SK-N-SH treated with all-trans-retinoic acid at 6 μM for 48 hours (cell line): Measurements from ENCODE around the gene DCDC1.

Experiments used
- ARNTL ChIP-seq: fragments of 450-650 bp; formaldehyde crosslinking; IDR thresholded peaks from 2 replicates; pipeline ENCODE4 v1.5.0; 2020; ENCODE audit warnings: low read depth, mild to moderate bottlenecking, moderate library complexity, borderline replicate concordance
- TCF4 ChIP-seq: fragments of 250-450 bp; sonication (Bioruptor Pico); IDR thresholded peaks from 2 replicates; pipeline ENCODE4 v1.8.0; 2021; ENCODE audit warnings: mild to moderate bottlenecking, moderate library complexity, borderline replicate concordance
- ZC3H10 ChIP-seq: fragments of 250-450 bp; sonication (Bioruptor Pico); IDR thresholded peaks from 2 replicates; pipeline ENCODE4 v1.5.1; 2021; ENCODE audit warnings: mild to moderate bottlenecking, moderate library complexity
- ZFP3 ChIP-seq: fragments of 250-450 bp; sonication (Bioruptor Pico); IDR thresholded peaks from 2 replicates; pipeline ENCODE4 v1.5.0; 2020; ENCODE audit warnings: mild to moderate bottlenecking, moderate library complexity
- ZNF565 ChIP-seq: fragments of 450-650 bp; formaldehyde crosslinking; conservative IDR thresholded peaks from 2 replicates; pipeline ENCODE4 v1.5.0; 2020; ENCODE audit warnings: low read depth, mild to moderate bottlenecking, moderate library complexity
- TF ChIP-seq, protein P1 (sequence below): fragments of 250-450 bp; sonication (Bioruptor Pico); IDR thresholded peaks from 2 replicates; pipeline ENCODE4 v1.8.0; 2020; ENCODE audit warnings: mild to moderate bottlenecking, moderate library complexity, borderline replicate concordance
- TF ChIP-seq, protein P2 (sequence below): fragments of 250-450 bp; sonication (Bioruptor Pico); IDR thresholded peaks from 2 replicates; pipeline ENCODE4 v1.5.1; 2021; ENCODE audit warnings: mild to moderate bottlenecking, moderate library complexity

DNA sequence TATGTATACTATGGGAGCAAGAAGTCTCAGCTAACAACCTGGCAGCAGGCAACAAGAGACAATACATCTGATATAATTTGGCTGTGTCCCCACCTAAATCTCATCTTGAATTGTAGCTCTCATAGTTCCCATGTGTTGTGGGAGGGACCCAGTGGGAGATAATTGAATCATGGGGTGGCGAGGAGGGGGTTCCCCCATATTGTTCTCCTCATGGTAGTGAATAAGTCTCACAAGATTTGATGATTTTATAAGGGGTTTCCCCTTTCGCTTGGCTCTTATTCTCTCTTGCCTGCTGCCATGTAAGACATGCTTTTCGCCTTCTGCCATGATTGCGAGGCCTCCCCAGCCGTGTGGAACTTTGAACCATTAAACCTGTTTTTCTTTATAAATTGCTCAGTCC, 6.3 kb upstream of the DCDC1 start:
- TF ChIP-seq TCF4 = no peak
- TF ChIP-seq ZNF565 (CRISPR knock-in tag) = no peak
- TF ChIP-seq ZC3H10 (CRISPR knock-in tag) = no peak
- TF ChIP-seq, protein P1, sequence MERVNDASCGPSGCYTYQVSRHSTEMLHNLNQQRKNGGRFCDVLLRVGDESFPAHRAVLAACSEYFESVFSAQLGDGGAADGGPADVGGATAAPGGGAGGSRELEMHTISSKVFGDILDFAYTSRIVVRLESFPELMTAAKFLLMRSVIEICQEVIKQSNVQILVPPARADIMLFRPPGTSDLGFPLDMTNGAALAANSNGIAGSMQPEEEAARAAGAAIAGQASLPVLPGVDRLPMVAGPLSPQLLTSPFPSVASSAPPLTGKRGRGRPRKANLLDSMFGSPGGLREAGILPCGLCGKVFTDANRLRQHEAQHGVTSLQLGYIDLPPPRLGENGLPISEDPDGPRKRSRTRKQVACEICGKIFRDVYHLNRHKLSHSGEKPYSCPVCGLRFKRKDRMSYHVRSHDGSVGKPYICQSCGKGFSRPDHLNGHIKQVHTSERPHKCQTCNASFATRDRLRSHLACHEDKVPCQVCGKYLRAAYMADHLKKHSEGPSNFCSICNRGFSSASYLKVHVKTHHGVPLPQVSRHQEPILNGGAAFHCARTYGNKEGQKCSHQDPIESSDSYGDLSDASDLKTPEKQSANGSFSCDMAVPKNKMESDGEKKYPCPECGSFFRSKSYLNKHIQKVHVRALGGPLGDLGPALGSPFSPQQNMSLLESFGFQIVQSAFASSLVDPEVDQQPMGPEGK (CRISPR knock-in tag) = no peak
- no peak for TF ChIP-seq ZFP3
- TF ChIP-seq ARNTL = no peak
- TF ChIP-seq, protein P2, sequence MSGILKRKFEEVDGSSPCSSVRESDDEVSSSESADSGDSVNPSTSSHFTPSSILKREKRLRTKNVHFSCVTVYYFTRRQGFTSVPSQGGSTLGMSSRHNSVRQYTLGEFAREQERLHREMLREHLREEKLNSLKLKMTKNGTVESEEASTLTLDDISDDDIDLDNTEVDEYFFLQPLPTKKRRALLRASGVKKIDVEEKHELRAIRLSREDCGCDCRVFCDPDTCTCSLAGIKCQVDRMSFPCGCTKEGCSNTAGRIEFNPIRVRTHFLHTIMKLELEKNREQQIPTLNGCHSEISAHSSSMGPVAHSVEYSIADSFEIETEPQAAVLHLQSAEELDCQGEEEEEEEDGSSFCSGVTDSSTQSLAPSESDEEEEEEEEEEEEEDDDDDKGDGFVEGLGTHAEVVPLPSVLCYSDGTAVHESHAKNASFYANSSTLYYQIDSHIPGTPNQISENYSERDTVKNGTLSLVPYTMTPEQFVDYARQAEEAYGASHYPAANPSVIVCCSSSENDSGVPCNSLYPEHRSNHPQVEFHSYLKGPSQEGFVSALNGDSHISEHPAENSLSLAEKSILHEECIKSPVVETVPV = no peak
